OCI-LY3 (cell line): ENCODE data around the gene TTLL11.

ENCODE experiments used
- H2AFZ ChIP-seq: fragments of 200-600, 300-600 bp; shearing (Covaris generic); 2 replicates; pipeline ENCODE4 v1.6.0; 2014; ENCODE audit warnings: antibody characterized with exemption, low read depth, low read length
- H3K27ac ChIP-seq: fragments of 200-600, 300-600 bp; sonication (generic); 2 replicates; pipeline ENCODE4 v1.5.1; 2014; ENCODE audit warnings: mild to moderate bottlenecking, low read length, moderate library complexity, mixed read lengths
- H3K27me3 ChIP-seq: fragments of 200-600, 300-600 bp; sonication (generic); 2 replicates; pipeline ENCODE4 v1.6.1; 2014; ENCODE audit warnings: low read depth, low read length, mixed read lengths
- H3K36me3 ChIP-seq: fragments of 200-600, 300-600 bp; sonication (generic); replicated peaks from 2 replicates; pipeline ENCODE3; 2014; ENCODE audit warnings: low read depth, low read length, mixed read lengths
- H3K4me1 ChIP-seq: fragments of 300-600, 200-600 bp; sonication (generic); 2 replicates; pipeline ENCODE4 v1.6.1; 2014; ENCODE audit warnings: low read length, mixed read lengths
- H3K4me2 ChIP-seq: fragments of 200-600, 300-600 bp; sonication (generic); 2 replicates; pipeline ENCODE4 v1.6.1; 2014; ENCODE audit warnings: low read length, mixed read lengths
- H3K4me3 ChIP-seq: fragments of 300-600, 200-600 bp; sonication (generic); 2 replicates; pipeline ENCODE4 v1.5.1; 2014; ENCODE audit warnings: antibody characterized with exemption, mild to moderate bottlenecking, low read length, moderate library complexity
- H3K79me2 ChIP-seq: fragments of 300-600, 200-600 bp; shearing (Covaris generic); 2 replicates; pipeline ENCODE4 v1.6.1; 2014; ENCODE audit warnings: mild to moderate bottlenecking, low read length, mixed read lengths
- H3K9ac ChIP-seq: fragments of 300-600, 200-600 bp; shearing (Covaris generic); 2 replicates; pipeline ENCODE4 v1.6.0; 2014; ENCODE audit warnings: mild to moderate bottlenecking, low read length, moderate library complexity
- H3K9me3 ChIP-seq: fragments of 200-600, 300-600 bp; shearing (Covaris generic); 2 replicates; pipeline ENCODE4 v1.6.1; 2014; ENCODE audit warnings: low read length, mixed read lengths; ENCODE audit not compliant: insufficient read depth
- H4K20me1 ChIP-seq: fragments of 200-600, 300-600 bp; sonication (generic); 2 replicates; pipeline ENCODE4 v1.6.1; 2016; ENCODE audit warnings: low read length, mixed read lengths; ENCODE audit not compliant: insufficient read depth
- CTCF ChIP-seq: fragments of 200-600, 300-600 bp; sonication (generic); IDR thresholded peaks from 2 replicates; pipeline ENCODE4 v1.5.1; 2014; ENCODE audit warnings: antibody characterized with exemption, low read length, low read depth
- EZH2phosphoT487 ChIP-seq: fragments of 200-600 bp; shearing (Covaris generic); IDR thresholded peaks from 2 replicates; pipeline ENCODE4 v1.6.1; 2018; ENCODE audit warnings: antibody characterized with exemption, mixed run types, low read depth

Gene TTLL11

GRCh38 chr9:121851641-121852091 lies 241.4 kb downstream of the TTLL11 start:
- no peaks in the 10 kb centered on the region for H3K27me3 ChIP-seq
- no peaks in the 10 kb centered on the region for H3K4me1 ChIP-seq
- TF ChIP-seq EZH2phosphoT487: no peak
- no peak for TF ChIP-seq CTCF
- no peaks in the 10 kb centered on the region for H3K79me2 ChIP-seq
- H3K36me3 ChIP-seq: no peaks in the 10 kb centered on the region
- H3K9me3 ChIP-seq: no peaks in the 10 kb centered on the region
- no peak overlapping the region for H3K4me2 ChIP-seq
- H4K20me1 ChIP-seq: no peaks in the 10 kb centered on the region
- no peak overlapping the region for H2AFZ ChIP-seq
- no peak overlapping the region for H3K27ac ChIP-seq
- no peak overlapping the region for H3K4me3 ChIP-seq
- no peak overlapping the region for H3K9ac ChIP-seq

GRCh38 chr9:121850366-121850765 lies 242.7 kb downstream of the TTLL11 start:
- H3K9ac ChIP-seq: no peak overlapping the region
- H3K27ac ChIP-seq: no peak overlapping the region
- H2AFZ ChIP-seq: no peak overlapping the region
- H4K20me1 ChIP-seq: no peaks in the 10 kb centered on the region
- H3K79me2 ChIP-seq: no peaks in the 10 kb centered on the region
- H3K27me3 ChIP-seq: no peaks in the 10 kb centered on the region
- H3K9me3 ChIP-seq: no peaks in the 10 kb centered on the region
- TF ChIP-seq EZH2phosphoT487 (no peak), CTCF (no peak)
- H3K4me2 ChIP-seq: no peak overlapping the region
- H3K4me3 ChIP-seq: no peak overlapping the region
- no peaks in the 10 kb centered on the region for H3K36me3 ChIP-seq
- no peaks in the 10 kb centered on the region for H3K4me1 ChIP-seq

- Histone ChIP-seq H3K4me1 (no peaks in the 10 kb centered on the region), H3K27ac (no peak overlapping the region)
These were observed 243.6 kb downstream of the TTLL11 start for GRCh38 chr9:121849554-121849953.

GRCh38 chr9:121844562-121844961 lies 248.5 kb downstream of the TTLL11 start:
- H3K9ac ChIP-seq: no peak overlapping the region
- H3K27ac ChIP-seq: no peak overlapping the region
- H3K27me3 ChIP-seq: no peaks in the 10 kb centered on the region
- 0 out of 2 replicates have a peak, but pooled peaks cover 3% of the 10 kb centered on the region for H3K9me3 ChIP-seq
- H3K79me2 ChIP-seq: no peaks in the 10 kb centered on the region
- H3K36me3 ChIP-seq: no peaks in the 10 kb centered on the region
- H4K20me1 ChIP-seq: no peaks in the 10 kb centered on the region
- TF ChIP-seq EZH2phosphoT487: no peak
- H3K4me2 ChIP-seq: no peak overlapping the region
- H3K4me3 ChIP-seq: no peak overlapping the region
- H3K4me1 ChIP-seq: peaks cover 13% of the 10 kb centered on the region
- H2AFZ ChIP-seq: no peak overlapping the region

More at GRCh38 chr9:121849554-121849953, 243.6 kb downstream of the TTLL11 start:
- Histone ChIP-seq H3K4me3 (no peak overlapping the region), H3K27me3 (no peaks in the 10 kb centered on the region), H3K36me3 (no peaks in the 10 kb centered on the region), H3K9me3 (0 out of 2 replicates have a peak, but pooled peaks cover under 1% of the 10 kb centered on the region), H3K79me2 (no peaks in the 10 kb centered on the region), H3K9ac (no peak overlapping the region), H3K4me2 (no peak overlapping the region), H4K20me1 (no peaks in the 10 kb centered on the region), H2AFZ (no peak overlapping the region)
- TF ChIP-seq EZH2phosphoT487: no peak
- no peak for TF ChIP-seq CTCF
